Thyroid gland (tissue), 4 donors: ENCODE results near the gene MGST3.

ENCODE experiments used
- POLR2A ChIP-seq, 2 donors: fragments of 450-650 bp; IDR thresholded peaks; one replicate each; pipeline ENCODE4 v1.6.1; 2017; ENCODE audit warnings: antibody characterized with exemption in 2 of 2, mild to moderate bottlenecking in 2 of 2, moderate library complexity in 1 of 2
- TF ChIP-seq, protein P1 (sequence below), 6 experiments: fragments of 200-600 bp in 3 of 6; fragments of 450-650 bp in 3 of 6; sonication (generic) in 3 of 6; IDR thresholded peaks; one replicate each; pipeline ENCODE4 v1.5.1; 2016 to 2019; ENCODE audit warnings: antibody characterized with exemption in 6 of 6, mild to moderate bottlenecking in 2 of 6, inconsistent platforms in 1 of 6, moderate library complexity in 1 of 6

- TF ChIP-seq, protein P1, sequence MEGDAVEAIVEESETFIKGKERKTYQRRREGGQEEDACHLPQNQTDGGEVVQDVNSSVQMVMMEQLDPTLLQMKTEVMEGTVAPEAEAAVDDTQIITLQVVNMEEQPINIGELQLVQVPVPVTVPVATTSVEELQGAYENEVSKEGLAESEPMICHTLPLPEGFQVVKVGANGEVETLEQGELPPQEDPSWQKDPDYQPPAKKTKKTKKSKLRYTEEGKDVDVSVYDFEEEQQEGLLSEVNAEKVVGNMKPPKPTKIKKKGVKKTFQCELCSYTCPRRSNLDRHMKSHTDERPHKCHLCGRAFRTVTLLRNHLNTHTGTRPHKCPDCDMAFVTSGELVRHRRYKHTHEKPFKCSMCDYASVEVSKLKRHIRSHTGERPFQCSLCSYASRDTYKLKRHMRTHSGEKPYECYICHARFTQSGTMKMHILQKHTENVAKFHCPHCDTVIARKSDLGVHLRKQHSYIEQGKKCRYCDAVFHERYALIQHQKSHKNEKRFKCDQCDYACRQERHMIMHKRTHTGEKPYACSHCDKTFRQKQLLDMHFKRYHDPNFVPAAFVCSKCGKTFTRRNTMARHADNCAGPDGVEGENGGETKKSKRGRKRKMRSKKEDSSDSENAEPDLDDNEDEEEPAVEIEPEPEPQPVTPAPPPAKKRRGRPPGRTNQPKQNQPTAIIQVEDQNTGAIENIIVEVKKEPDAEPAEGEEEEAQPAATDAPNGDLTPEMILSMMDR (IDR thresholded peaks at IDR 0.05) = no peak
- TF ChIP-seq POLR2A (IDR thresholded peaks at IDR 0.05) = no peak
These were observed 35.3 kb downstream of the MGST3 start for GRCh38 chr1:165666152-165666825.
